Left kidney (tissue), 2 donors: ENCODE results near the gene LCLAT1. TPM values are rescaled to one million over a fixed set of nuclear protein-coding genes. Genes with fewer than 3 reads are reported as not detected.

Experiments
- DNase-seq: peaks from one replicate; pipeline ENCODE4 v3.0.0-alpha.2; 2013
- polyA plus RNA-seq: library from polyadenylated mRNA; unstranded; fragments of 120-200 nt; gene quantifications from one replicate; pipeline ENCODE4 v1.2.1, GENCODE V29; 2013; ENCODE audit not compliant: insufficient read length

Gene LCLAT1
- polyA plus RNA-seq, 1 donor: 22.9 TPM

- DNase-seq: no peak
Measured at GRCh38 chr2:30514134-30514847, 67.2 kb downstream of the LCLAT1 start.

GRCh38 chr2:30514848-30515435, 67.9 kb downstream of the LCLAT1 start:
- no peak for DNase-seq

GRCh38 chr2:30516166-30516565, 69.1 kb downstream of the LCLAT1 start:
- DNase-seq: no peak

GRCh38 chr2:30519796-30520195, 72.8 kb downstream of the LCLAT1 start:
- no peak for DNase-seq

GRCh38 chr2:30522421-30522820, 75.4 kb downstream of the LCLAT1 start:
- no peak for DNase-seq

- no peak for DNase-seq
Measured at GRCh38 chr2:30527411-30527810, 80.4 kb downstream of the LCLAT1 start.

- DNase-seq: no peak
Measured at GRCh38 chr2:30527859-30528258, 80.8 kb downstream of the LCLAT1 start.

GRCh38 chr2:30530346-30530745, 83.3 kb downstream of the LCLAT1 start:
- no peak for DNase-seq

GRCh38 chr2:30541680-30542079, 94.6 kb downstream of the LCLAT1 start:
- no peak for DNase-seq

GRCh38 chr2:30545875-30546274, 98.8 kb downstream of the LCLAT1 start:
- DNase-seq: no peak

GRCh38 chr2:30548386-30548785, 101.3 kb downstream of the LCLAT1 start:
- DNase-seq: no peak

- DNase-seq: no peak
Measured at GRCh38 chr2:30549096-30549495, 102.0 kb downstream of the LCLAT1 start.

GRCh38 chr2:30559544-30560275, 112.7 kb downstream of the LCLAT1 start:
- DNase-seq: no peak

- DNase-seq: no peak
Measured at GRCh38 chr2:30561349-30561748, 114.3 kb downstream of the LCLAT1 start.

GRCh38 chr2:30565851-30566358, 118.9 kb downstream of the LCLAT1 start:
- DNase-seq: no peak

GRCh38 chr2:30566631-30567030, 119.6 kb downstream of the LCLAT1 start:
- no peak for DNase-seq

GRCh38 chr2:30567317-30567716, 120.3 kb downstream of the LCLAT1 start:
- DNase-seq: no peak

GRCh38 chr2:30569946-30570345, 122.9 kb downstream of the LCLAT1 start:
- DNase-seq: no peak

GRCh38 chr2:30577151-30577550, 130.1 kb downstream of the LCLAT1 start:
- DNase-seq: no peak

GRCh38 chr2:30580391-30580790, 133.3 kb downstream of the LCLAT1 start:
- DNase-seq: no peak

- DNase-seq: no peak
Measured at GRCh38 chr2:30582521-30582920, 135.5 kb downstream of the LCLAT1 start.

GRCh38 chr2:30583204-30583749, 136.2 kb downstream of the LCLAT1 start:
- no peak for DNase-seq

GRCh38 chr2:30584116-30584515, 137.1 kb downstream of the LCLAT1 start:
- no peak for DNase-seq
